ENCODE measurements around the gene EXOSC6.
"Not testable (repeated sequence)": the region's sequence is repeated elsewhere in the genome, so short reads cannot be mapped to it uniquely, and the experiment has no call there.

- not testable (repeated sequence) for TF ChIP-seq CTCF (IDR thresholded peaks at IDR 0.05; ENCODE audit: insufficient read depth, low read length, poor library complexity, severe bottlenecking); EZH2phosphoT487 (conservative IDR thresholded peaks at IDR 0.05; ENCODE audit: low read length)
These were observed 16.2 kb upstream of the EXOSC6 start for GRCh38 chr16:70267922-70268321.

Measured in SU-DHL-6 (cell line).